ENCODE data around the gene SERPINI1. TPM values are rescaled to one million over a fixed set of nuclear protein-coding genes. Genes with fewer than 3 reads are reported as not detected.

SERPINI1 gene
- total RNA-seq, 1 donor from 2014 or later, result 0.70 TPM

- Mint-ChIP-seq H3K4me1 (ENCODE audit: low read depth) (peaks cover 5% of the 10 kb centered on the region), H3K27me3 (ENCODE audit: insufficient read depth) (no peaks in the 10 kb centered on the region), H3K36me3 (ENCODE audit: low read depth) (no peaks in the 10 kb centered on the region), H3K4me3 (no peak overlapping the region), H3K27ac (no peak overlapping the region), H3K9me3 (no peaks in the 10 kb centered on the region)
- DNase-seq (ENCODE audit: low spot score), result no peak
- intact Hi-C loops (cut with micrococcal nuclease), result loop anchor here (5.0 kb wide), 1 partner anchor 143 kb away; no protein-coding TSS in a partner anchor
Observed at GRCh38 chr3:167739190-167739810, 3.8 kb downstream of the SERPINI1 start.

DNA sequence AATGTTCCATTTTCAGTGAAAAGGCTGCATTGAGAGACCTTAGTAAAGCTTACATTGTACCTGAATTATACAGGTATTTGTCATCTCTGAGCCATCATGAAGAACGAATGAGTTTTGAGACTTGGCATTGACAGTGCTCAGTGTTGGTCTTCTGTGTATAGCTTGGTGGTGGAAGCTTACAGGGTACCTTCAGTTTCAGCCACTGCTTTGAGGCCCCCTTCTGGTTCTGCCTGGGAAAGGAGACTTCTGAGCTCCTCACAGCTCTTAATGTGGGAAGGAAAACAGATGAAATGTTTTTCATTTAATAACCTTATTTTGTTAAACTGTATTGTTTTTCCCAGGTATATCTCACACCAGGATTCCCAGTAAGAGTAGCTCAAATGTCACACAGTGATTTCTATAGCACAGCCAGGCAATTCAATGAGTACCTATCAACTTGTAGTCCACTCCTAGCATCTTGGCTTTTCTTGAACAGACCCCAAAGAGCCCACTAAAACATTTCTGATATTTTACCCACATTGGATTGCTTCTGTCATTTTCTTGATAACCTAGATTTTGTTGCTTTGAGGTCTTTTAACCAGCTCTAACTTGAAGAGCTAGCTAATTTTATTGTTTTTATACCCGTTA, 5.6 kb downstream of the SERPINI1 start:
- H3K27me3 Mint-ChIP-seq (ENCODE audit: insufficient read depth), result no peaks in the 10 kb centered on the region
- no peaks in the 10 kb centered on the region for H3K36me3 Mint-ChIP-seq (ENCODE audit: low read depth)
- no peaks in the 10 kb centered on the region for H3K9me3 Mint-ChIP-seq
- no peak overlapping the region for H3K4me3 Mint-ChIP-seq
- no peak overlapping the region for H3K27ac Mint-ChIP-seq
- peaks cover 5% of the 10 kb centered on the region for H3K4me1 Mint-ChIP-seq (ENCODE audit: low read depth)
- intact Hi-C loops (cut with micrococcal nuclease), result no loop called here
- DNase-seq (ENCODE audit: low spot score), result peak; percentile 1

DNA sequence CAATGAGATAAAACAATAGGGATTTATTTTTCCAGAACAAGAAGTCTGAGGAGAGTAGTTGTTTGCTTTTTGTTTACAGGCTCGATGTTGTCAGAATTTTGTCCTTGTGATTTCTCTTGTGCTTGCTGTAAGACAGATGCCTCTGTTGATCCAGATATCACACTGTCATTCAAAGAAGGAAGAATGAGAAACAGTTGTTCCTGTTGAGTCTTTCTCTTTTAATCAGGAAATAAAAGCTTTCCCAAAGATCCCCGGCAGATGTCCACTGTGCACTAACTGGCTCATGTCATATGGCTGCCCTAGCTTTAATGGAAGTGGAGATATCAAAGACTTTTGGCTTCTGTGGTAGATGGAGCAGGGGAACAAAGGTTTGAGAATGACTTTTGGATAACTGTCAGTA, 6.8 kb downstream of the SERPINI1 start:
- no peaks in the 10 kb centered on the region for H3K36me3 Mint-ChIP-seq (ENCODE audit: low read depth)
- no peaks in the 10 kb centered on the region for H3K27me3 Mint-ChIP-seq (ENCODE audit: insufficient read depth)
- intact Hi-C loops (cut with micrococcal nuclease), result no loop called here
- no peak for DNase-seq (ENCODE audit: low spot score)
- H3K4me3 Mint-ChIP-seq, result no peak overlapping the region
- H3K9me3 Mint-ChIP-seq, result no peaks in the 10 kb centered on the region
- no peak overlapping the region for H3K27ac Mint-ChIP-seq
- no peaks in the 10 kb centered on the region for H3K4me1 Mint-ChIP-seq (ENCODE audit: low read depth)

DNA sequence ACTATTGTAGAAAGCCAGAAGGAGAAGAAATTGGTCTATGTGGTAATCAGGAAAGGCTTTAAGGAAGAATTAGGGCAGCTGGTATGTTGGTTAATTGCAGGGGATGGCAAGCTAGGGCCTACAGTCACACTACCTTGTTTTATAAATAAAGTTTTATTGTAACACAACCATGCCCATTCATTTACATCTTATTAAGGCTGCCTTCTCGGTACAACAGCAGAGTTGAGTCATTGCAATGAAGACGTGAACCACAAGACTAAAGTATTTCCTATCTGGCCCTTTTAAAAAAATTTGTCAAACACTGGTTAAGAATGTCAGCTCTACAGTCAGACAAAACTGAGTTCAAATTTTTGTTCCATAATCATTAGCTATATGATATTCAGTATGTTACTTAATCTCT, 8.3 kb downstream of the SERPINI1 start:
- Mint-ChIP-seq H3K4me3 (no peak overlapping the region), H3K4me1 (ENCODE audit: low read depth) (no peaks in the 10 kb centered on the region), H3K36me3 (ENCODE audit: low read depth) (no peaks in the 10 kb centered on the region), H3K27me3 (ENCODE audit: insufficient read depth) (no peaks in the 10 kb centered on the region), H3K9me3 (no peaks in the 10 kb centered on the region), H3K27ac (no peak overlapping the region)
- DNase-seq (ENCODE audit: low spot score), result no peak
- intact Hi-C loops (cut with micrococcal nuclease), result no loop called here

DNA sequence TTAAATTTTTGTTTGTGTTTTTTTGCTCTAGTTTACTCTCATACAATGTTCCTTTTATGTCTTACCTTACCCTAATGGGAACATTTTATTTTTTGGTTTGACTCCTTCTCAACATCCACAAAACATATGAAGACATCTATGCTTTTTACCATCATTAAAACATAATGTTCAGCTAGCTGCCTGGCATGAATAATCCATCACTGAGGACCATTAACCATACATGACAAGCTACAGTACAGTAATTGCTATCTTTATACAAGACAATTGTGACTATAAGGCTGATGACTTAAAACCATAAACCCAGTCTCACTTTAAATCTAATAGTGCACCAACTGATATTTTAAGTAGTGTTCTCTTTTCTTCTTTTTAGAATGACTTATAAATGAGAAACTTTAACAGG, 13.7 kb downstream of the SERPINI1 start:
- Mint-ChIP-seq H3K27ac (no peak overlapping the region), H3K4me1 (ENCODE audit: low read depth) (peaks cover 7% of the 10 kb centered on the region), H3K36me3 (ENCODE audit: low read depth) (no peaks in the 10 kb centered on the region), H3K4me3 (no peak overlapping the region), H3K27me3 (ENCODE audit: insufficient read depth) (no peaks in the 10 kb centered on the region), H3K9me3 (no peaks in the 10 kb centered on the region)
- DNase-seq (ENCODE audit: low spot score), result no peak
- intact Hi-C loops (cut with micrococcal nuclease), result no loop called here

DNA sequence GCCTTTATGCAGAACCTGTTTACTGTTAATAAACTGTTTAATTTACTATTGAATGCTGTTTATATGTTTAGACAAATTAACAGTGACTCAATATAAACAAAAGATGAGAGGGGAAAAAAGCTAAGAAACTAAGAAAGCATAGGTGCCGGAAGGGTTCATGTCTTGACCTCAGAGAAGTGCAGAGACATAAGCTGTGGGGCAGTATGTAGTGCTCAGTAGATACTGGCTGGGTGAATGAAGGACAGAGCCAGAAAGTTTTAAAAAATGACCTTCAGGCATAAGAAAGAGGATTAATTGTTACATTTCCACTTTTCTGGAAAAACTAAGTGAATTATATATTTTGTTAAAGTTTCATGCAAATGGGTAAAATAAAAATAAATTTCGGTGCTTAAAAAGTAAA, 14.2 kb downstream of the SERPINI1 start:
- Mint-ChIP-seq H3K9me3 (no peaks in the 10 kb centered on the region), H3K27ac (no peak overlapping the region), H3K4me3 (no peak overlapping the region), H3K36me3 (ENCODE audit: low read depth) (no peaks in the 10 kb centered on the region), H3K4me1 (ENCODE audit: low read depth) (peaks cover 7% of the 10 kb centered on the region), H3K27me3 (ENCODE audit: insufficient read depth) (no peaks in the 10 kb centered on the region)
- intact Hi-C loops (cut with micrococcal nuclease), result no loop called here
- DNase-seq (ENCODE audit: low spot score), result no peak

DNA sequence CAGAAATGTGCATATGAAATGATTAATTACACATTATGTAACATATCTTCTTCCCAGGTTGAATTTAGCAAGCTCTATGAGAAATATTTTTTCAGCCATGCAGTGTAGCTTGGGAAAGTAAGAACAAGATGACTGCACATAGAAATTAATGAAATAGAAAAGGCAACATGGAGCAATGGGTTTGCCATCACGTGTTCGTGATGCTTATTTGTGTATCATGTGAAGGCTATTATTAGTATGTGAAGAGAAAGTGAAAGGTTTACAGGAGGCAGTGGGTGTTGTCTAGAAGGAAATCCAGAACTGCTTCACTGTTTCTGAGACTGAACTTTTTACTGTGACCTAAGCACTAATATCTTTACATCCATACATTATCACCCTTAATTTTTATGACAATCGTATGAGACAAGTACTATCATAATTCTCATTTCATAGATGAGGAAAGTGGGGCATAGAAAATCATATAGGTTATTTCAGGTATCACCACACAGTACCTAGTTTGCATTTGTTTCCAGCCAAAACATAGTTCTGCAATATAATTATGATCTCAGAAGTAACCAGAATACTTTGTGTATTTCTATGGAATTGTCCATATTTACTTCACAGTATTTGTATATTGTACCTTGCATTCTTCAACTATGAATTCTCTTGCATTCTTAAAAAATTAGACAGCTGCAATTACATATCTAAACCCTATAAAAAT, 14.9 kb downstream of the SERPINI1 start:
- H3K9me3 Mint-ChIP-seq, result no peaks in the 10 kb centered on the region
- DNase-seq (ENCODE audit: low spot score), result no peak
- no peaks in the 10 kb centered on the region for H3K36me3 Mint-ChIP-seq (ENCODE audit: low read depth)
- no peak overlapping the region for H3K27ac Mint-ChIP-seq
- H3K4me1 Mint-ChIP-seq (ENCODE audit: low read depth), result peaks cover 7% of the 10 kb centered on the region
- intact Hi-C loops (cut with micrococcal nuclease), result no loop called here
- no peak overlapping the region for H3K4me3 Mint-ChIP-seq
- H3K27me3 Mint-ChIP-seq (ENCODE audit: insufficient read depth), result no peaks in the 10 kb centered on the region

- no peaks in the 10 kb centered on the region for H3K36me3 Mint-ChIP-seq (ENCODE audit: low read depth)
- H3K4me3 Mint-ChIP-seq, result no peak overlapping the region
- no peak overlapping the region for H3K27ac Mint-ChIP-seq
- intact Hi-C loops (cut with micrococcal nuclease), result no loop called here
- peaks cover 7% of the 10 kb centered on the region for H3K4me1 Mint-ChIP-seq (ENCODE audit: low read depth)
- DNase-seq (ENCODE audit: low spot score), result no peak
- no peaks in the 10 kb centered on the region for H3K9me3 Mint-ChIP-seq
- H3K27me3 Mint-ChIP-seq (ENCODE audit: insufficient read depth), result peaks cover 3% of the 10 kb centered on the region
Observed at GRCh38 chr3:167754049-167754448, 18.5 kb downstream of the SERPINI1 start.

DNA sequence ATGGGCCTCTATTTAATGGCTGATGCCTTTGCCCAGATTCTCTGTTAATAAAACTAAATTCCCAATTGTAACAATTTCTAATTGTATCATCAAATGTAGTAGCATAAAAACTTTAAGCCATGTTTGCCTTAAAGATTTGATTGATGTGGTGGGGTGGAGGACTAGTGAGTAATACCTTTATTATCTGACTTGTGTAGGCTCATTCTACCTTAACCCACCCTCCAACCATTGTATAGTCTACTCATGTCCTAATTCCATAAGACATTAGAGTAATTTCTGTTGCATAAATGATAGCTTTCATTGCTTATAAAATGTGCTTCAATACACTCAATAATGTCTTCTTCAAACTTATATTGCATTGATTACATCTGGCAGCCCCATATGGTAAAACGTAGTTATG, 25.8 kb downstream of the SERPINI1 start:
- peaks cover 5% of the 10 kb centered on the region for H3K27me3 Mint-ChIP-seq (ENCODE audit: insufficient read depth)
- H3K9me3 Mint-ChIP-seq, result no peaks in the 10 kb centered on the region
- no peak overlapping the region for H3K27ac Mint-ChIP-seq
- no peaks in the 10 kb centered on the region for H3K4me1 Mint-ChIP-seq (ENCODE audit: low read depth)
- no peaks in the 10 kb centered on the region for H3K36me3 Mint-ChIP-seq (ENCODE audit: low read depth)
- DNase-seq (ENCODE audit: low spot score), result no peak
- intact Hi-C loops (cut with micrococcal nuclease), result no loop called here
- H3K4me3 Mint-ChIP-seq, result no peak overlapping the region

DNA sequence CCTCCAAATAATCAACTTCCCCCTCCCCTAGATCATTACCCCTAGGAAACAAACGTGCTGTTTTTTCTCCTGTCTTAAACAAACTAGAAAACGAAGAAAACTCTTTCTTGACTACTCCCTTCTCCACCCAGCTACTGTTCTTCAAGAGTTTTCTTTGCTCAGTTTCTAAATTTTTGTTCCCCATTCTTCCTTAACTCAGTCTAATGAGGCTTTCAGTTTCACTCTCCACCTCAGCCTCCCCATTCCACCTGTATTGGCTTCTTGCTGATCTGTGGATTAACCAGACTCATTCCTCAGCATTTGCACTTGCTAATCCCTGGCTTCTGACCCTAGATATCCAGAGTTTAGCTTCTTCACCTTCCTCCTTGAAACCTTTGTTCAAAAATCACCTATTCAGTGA, 26.8 kb downstream of the SERPINI1 start:
- Mint-ChIP-seq H3K27ac (no peak overlapping the region), H3K27me3 (ENCODE audit: insufficient read depth) (peaks cover 2% of the 10 kb centered on the region), H3K4me1 (ENCODE audit: low read depth) (no peaks in the 10 kb centered on the region), H3K4me3 (no peak overlapping the region), H3K9me3 (no peaks in the 10 kb centered on the region), H3K36me3 (ENCODE audit: low read depth) (no peaks in the 10 kb centered on the region)
- no peak for DNase-seq (ENCODE audit: low spot score)
- intact Hi-C loops (cut with micrococcal nuclease), result no loop called here

GRCh38 chr3:167772992-167773391, 37.5 kb downstream of the SERPINI1 start:
- Mint-ChIP-seq H3K27ac (no peak overlapping the region), H3K4me1 (ENCODE audit: low read depth) (no peaks in the 10 kb centered on the region), H3K9me3 (no peaks in the 10 kb centered on the region), H3K36me3 (ENCODE audit: low read depth) (no peaks in the 10 kb centered on the region), H3K27me3 (ENCODE audit: insufficient read depth) (peaks cover 2% of the 10 kb centered on the region), H3K4me3 (no peak overlapping the region)
- intact Hi-C loops (cut with micrococcal nuclease), result loop anchor here (1.0 kb wide), 1 partner anchor 12 kb away; no protein-coding TSS in a partner anchor
- no peak for DNase-seq (ENCODE audit: low spot score)

GRCh38 chr3:167773584-167773983, 38.1 kb downstream of the SERPINI1 start:
- Mint-ChIP-seq H3K36me3 (ENCODE audit: low read depth) (no peaks in the 10 kb centered on the region), H3K4me1 (ENCODE audit: low read depth) (no peaks in the 10 kb centered on the region), H3K4me3 (no peak overlapping the region), H3K27ac (no peak overlapping the region), H3K27me3 (ENCODE audit: insufficient read depth) (peaks cover 2% of the 10 kb centered on the region), H3K9me3 (no peaks in the 10 kb centered on the region)
- intact Hi-C loops (cut with micrococcal nuclease), result loop anchor here (1.0 kb wide), 1 partner anchor 12 kb away; no protein-coding TSS in a partner anchor
- DNase-seq (ENCODE audit: low spot score), result no peak

DNA sequence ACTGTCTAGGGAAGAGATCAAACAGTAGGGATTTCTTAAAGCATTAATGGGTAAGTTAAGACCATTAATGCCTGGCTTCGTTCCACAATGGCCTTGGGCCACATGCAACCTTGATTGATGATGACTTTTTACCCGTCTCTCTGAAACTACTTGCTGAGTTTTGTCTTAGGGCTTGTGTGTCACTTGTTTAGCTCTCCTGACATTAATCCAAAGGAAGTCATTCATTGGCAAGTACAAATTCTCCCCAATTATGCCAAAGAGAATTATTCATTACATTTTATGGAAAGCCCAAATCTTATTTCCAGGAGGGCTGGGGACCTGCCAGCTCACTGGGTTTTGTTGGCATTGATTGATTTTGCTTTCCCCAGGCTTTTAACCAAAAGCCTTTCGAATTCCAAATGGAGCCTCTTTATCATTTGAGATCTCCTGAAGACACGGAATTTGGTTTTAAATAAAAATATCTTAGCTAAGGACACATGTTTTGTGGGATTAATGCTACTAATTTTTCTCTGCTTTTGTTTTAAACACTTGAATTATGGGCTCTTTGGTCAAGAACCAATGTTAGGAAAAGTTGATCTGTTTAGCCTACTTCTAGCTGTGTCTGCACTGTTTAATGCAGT, 40.7 kb downstream of the SERPINI1 start:
- Mint-ChIP-seq H3K27me3 (ENCODE audit: insufficient read depth) (peaks cover 2% of the 10 kb centered on the region), H3K9me3 (no peaks in the 10 kb centered on the region), H3K27ac (no peak overlapping the region), H3K4me1 (ENCODE audit: low read depth) (no peaks in the 10 kb centered on the region), H3K36me3 (ENCODE audit: low read depth) (no peaks in the 10 kb centered on the region), H3K4me3 (no peak overlapping the region)
- DNase-seq (ENCODE audit: low spot score), result no peak
- intact Hi-C loops (cut with micrococcal nuclease), result no loop called here

Data from activated T-helper 1 cell treated with anti-CD3 and anti-CD28 coated beads, Interleukin-12 subunit alpha, Interleukin-12 subunit beta, Interleukin-2, Interleukin-4 antibody, amounts not matched to agents 30 ng/mL and 10 ng/mL and 1 ng/mL, durations not matched to agents 14 hours and 24 hours and 36 hours (primary cell).